Measurements from ENCODE around the gene GNA12. TPM values are rescaled to one million over a fixed set of nuclear protein-coding genes. Genes with fewer than 3 reads are reported as not detected.

Gene GNA12
- total and polyA plus RNA-seq, 5 donors from 2014 or later: 5.0 to 29.1 (median 7.9) TPM

- Histone ChIP-seq H3K4me1 (ENCODE audit: control insufficient read depth, insufficient read depth, low read length, poor library complexity, severe bottlenecking) (peaks cover 13% of the 10 kb centered on the region), H3K36me3 (ENCODE audit: control insufficient read depth, insufficient read depth, low read length) (no peaks in the 10 kb centered on the region), H3K27me3 (ENCODE audit: control insufficient read depth, insufficient read depth, low read length) (no peaks in the 10 kb centered on the region), H3K9me3 (ENCODE audit: control insufficient read depth in 2 of 2, low read length in 2 of 2) (no peaks in the 10 kb centered on the region), H3K4me3 (ENCODE audit: low read depth, low read length) (no peak overlapping the region), H3K27ac (ENCODE audit: insufficient read depth, low read length, poor library complexity, severe bottlenecking) (no peak overlapping the region)
- Mint-ChIP-seq H3K9me3 (no peaks in the 10 kb centered on the region), H3K4me3 (no peak overlapping the region), H3K27ac (no peak overlapping the region), H3K27me3 (no peaks in the 10 kb centered on the region), H3K36me3 (no peaks in the 10 kb centered on the region), H3K4me1 (peaks cover 0 to 27% (median 14%) of the 10 kb centered on the region in 4 donors)
- ATAC-seq (ENCODE audit: low read depth in 2 of 2) (no peak), DNase-seq (no peak)
These were observed 39.0 kb upstream of the GNA12 start for GRCh38 chr7:2883101-2883500.

GRCh38 chr7:2882111-2882510, 38.0 kb upstream of the GNA12 start:
- no peaks in the 10 kb centered on the region for H3K9me3 ChIP-seq (ENCODE audit: control insufficient read depth in 2 of 2, low read length in 2 of 2)
- no peak for DNase-seq
- no peak for ATAC-seq (ENCODE audit: low read depth in 2 of 2)
- H3K4me1 Mint-ChIP-seq: peaks cover 0 to 26% (median 13%) of the 10 kb centered on the region in 4 donors
- no peaks in the 10 kb centered on the region for H3K9me3 Mint-ChIP-seq
- no peaks in the 10 kb centered on the region for H3K36me3 Mint-ChIP-seq
- H3K4me3 ChIP-seq (ENCODE audit: low read depth, low read length): no peak overlapping the region
- H3K36me3 ChIP-seq (ENCODE audit: control insufficient read depth, insufficient read depth, low read length): no peaks in the 10 kb centered on the region
- no peak overlapping the region for H3K27ac ChIP-seq (ENCODE audit: insufficient read depth, low read length, poor library complexity, severe bottlenecking)
- H3K27me3 ChIP-seq (ENCODE audit: control insufficient read depth, insufficient read depth, low read length): no peaks in the 10 kb centered on the region
- peaks cover 13% of the 10 kb centered on the region for H3K4me1 ChIP-seq (ENCODE audit: control insufficient read depth, insufficient read depth, low read length, poor library complexity, severe bottlenecking)
- no peak overlapping the region for H3K27ac Mint-ChIP-seq
- no peaks in the 10 kb centered on the region for H3K27me3 Mint-ChIP-seq
- H3K4me3 Mint-ChIP-seq: no peak overlapping the region

GRCh38 chr7:2880874-2881533, 36.9 kb upstream of the GNA12 start:
- H3K9me3 Mint-ChIP-seq: no peaks in the 10 kb centered on the region
- no peak for ATAC-seq (ENCODE audit: low read depth in 2 of 2)
- no peak overlapping the region for H3K27ac Mint-ChIP-seq

GRCh38 chr7:2880051-2880450, 35.9 kb upstream of the GNA12 start:
- Mint-ChIP-seq H3K4me3 (peak overlapping the region in 2 of 4 donors; percentile 3 to 12), H3K36me3 (no peaks in the 10 kb centered on the region), H3K9me3 (no peaks in the 10 kb centered on the region), H3K27ac (peak overlapping the region in 2 of 3 donors; percentile 28 to 72), H3K4me1 (peaks cover 0 to 27% (median 10%) of the 10 kb centered on the region in 4 donors), H3K27me3 (no peaks in the 10 kb centered on the region)
- no peaks in the 10 kb centered on the region for H3K27me3 ChIP-seq (ENCODE audit: control insufficient read depth, insufficient read depth, low read length)
- no peak overlapping the region for H3K27ac ChIP-seq (ENCODE audit: insufficient read depth, low read length, poor library complexity, severe bottlenecking)
- DNase-seq: no peak
- H3K9me3 ChIP-seq (ENCODE audit: control insufficient read depth in 2 of 2, low read length in 2 of 2): no peaks in the 10 kb centered on the region
- ATAC-seq (ENCODE audit: low read depth in 2 of 2): no peak
- H3K36me3 ChIP-seq (ENCODE audit: control insufficient read depth, insufficient read depth, low read length): no peaks in the 10 kb centered on the region
- peaks cover 13% of the 10 kb centered on the region for H3K4me1 ChIP-seq (ENCODE audit: control insufficient read depth, insufficient read depth, low read length, poor library complexity, severe bottlenecking)
- H3K4me3 ChIP-seq (ENCODE audit: low read depth, low read length): no peak overlapping the region

More at GRCh38 chr7:2880874-2881533, 36.9 kb upstream of the GNA12 start:
- H3K4me1 Mint-ChIP-seq: peaks cover 0 to 27% (median 10%) of the 10 kb centered on the region in 4 donors
- H3K27me3 ChIP-seq (ENCODE audit: control insufficient read depth, insufficient read depth, low read length): no peaks in the 10 kb centered on the region
- no peaks in the 10 kb centered on the region for H3K36me3 Mint-ChIP-seq
- no peaks in the 10 kb centered on the region for H3K36me3 ChIP-seq (ENCODE audit: control insufficient read depth, insufficient read depth, low read length)
- H3K9me3 ChIP-seq (ENCODE audit: control insufficient read depth in 2 of 2, low read length in 2 of 2): no peaks in the 10 kb centered on the region
- H3K4me3 Mint-ChIP-seq: no peak overlapping the region
- no peak overlapping the region for H3K27ac ChIP-seq (ENCODE audit: insufficient read depth, low read length, poor library complexity, severe bottlenecking)
- H3K4me1 ChIP-seq (ENCODE audit: control insufficient read depth, insufficient read depth, low read length, poor library complexity, severe bottlenecking): peaks cover 13% of the 10 kb centered on the region
- DNase-seq: no peak
- H3K27me3 Mint-ChIP-seq: no peaks in the 10 kb centered on the region
- H3K4me3 ChIP-seq (ENCODE audit: low read depth, low read length): no peak overlapping the region

- no peak for ATAC-seq (ENCODE audit: low read depth in 2 of 2)
These were observed 35.2 kb upstream of the GNA12 start for GRCh38 chr7:2879354-2879753.

GRCh38 chr7:2878306-2878705, 34.2 kb upstream of the GNA12 start:
- ATAC-seq (ENCODE audit: low read depth in 2 of 2) (no peak), DNase-seq (no peak)
- Mint-ChIP-seq H3K27ac (peak overlapping the region in 2 of 3 donors; percentile 60 to 80), H3K4me3 (peak overlapping the region in 1 of 4 donors; percentile 83), H3K9me3 (no peaks in the 10 kb centered on the region), H3K4me1 (peaks cover 0 to 39% (median 15%) of the 10 kb centered on the region in 4 donors), H3K36me3 (no peaks in the 10 kb centered on the region), H3K27me3 (no peaks in the 10 kb centered on the region)
- Histone ChIP-seq H3K4me1 (ENCODE audit: control insufficient read depth, insufficient read depth, low read length, poor library complexity, severe bottlenecking) (peaks cover 13% of the 10 kb centered on the region), H3K27ac (ENCODE audit: insufficient read depth, low read length, poor library complexity, severe bottlenecking) (no peak overlapping the region), H3K36me3 (ENCODE audit: control insufficient read depth, insufficient read depth, low read length) (no peaks in the 10 kb centered on the region), H3K9me3 (ENCODE audit: control insufficient read depth in 2 of 2, low read length in 2 of 2) (no peaks in the 10 kb centered on the region), H3K27me3 (ENCODE audit: control insufficient read depth, insufficient read depth, low read length) (no peaks in the 10 kb centered on the region), H3K4me3 (ENCODE audit: low read depth, low read length) (no peak overlapping the region)

More at GRCh38 chr7:2879354-2879753, 35.2 kb upstream of the GNA12 start:
- Mint-ChIP-seq H3K9me3 (no peaks in the 10 kb centered on the region), H3K27ac (peak overlapping the region in 1 of 3 donors; percentile 60), H3K36me3 (no peaks in the 10 kb centered on the region), H3K4me3 (peak overlapping the region in 3 of 4 donors; percentile 12 to 83 (median 29)), H3K4me1 (peaks cover 0 to 33% (median 11%) of the 10 kb centered on the region in 4 donors), H3K27me3 (no peaks in the 10 kb centered on the region)
- Histone ChIP-seq H3K27ac (ENCODE audit: insufficient read depth, low read length, poor library complexity, severe bottlenecking) (no peak overlapping the region), H3K9me3 (ENCODE audit: control insufficient read depth in 2 of 2, low read length in 2 of 2) (no peaks in the 10 kb centered on the region), H3K4me3 (ENCODE audit: low read depth, low read length) (peak overlapping the region; percentile 10), H3K27me3 (ENCODE audit: control insufficient read depth, insufficient read depth, low read length) (no peaks in the 10 kb centered on the region), H3K4me1 (ENCODE audit: control insufficient read depth, insufficient read depth, low read length, poor library complexity, severe bottlenecking) (peaks cover 13% of the 10 kb centered on the region), H3K36me3 (ENCODE audit: control insufficient read depth, insufficient read depth, low read length) (no peaks in the 10 kb centered on the region)
- no peak for DNase-seq

- H3K27me3 ChIP-seq (ENCODE audit: control insufficient read depth, insufficient read depth, low read length): no peaks in the 10 kb centered on the region
- H3K36me3 Mint-ChIP-seq: no peaks in the 10 kb centered on the region
- H3K36me3 ChIP-seq (ENCODE audit: control insufficient read depth, insufficient read depth, low read length): no peaks in the 10 kb centered on the region
- no peaks in the 10 kb centered on the region for H3K9me3 ChIP-seq (ENCODE audit: control insufficient read depth in 2 of 2, low read length in 2 of 2)
- no peak overlapping the region for H3K4me3 ChIP-seq (ENCODE audit: low read depth, low read length)
- no peak overlapping the region for H3K4me3 Mint-ChIP-seq
- H3K27ac Mint-ChIP-seq: peak overlapping the region in 1 of 3 donors; percentile 86
- peaks cover 0 to 55% (median 19%) of the 10 kb centered on the region in 4 donors for H3K4me1 Mint-ChIP-seq
- H3K9me3 Mint-ChIP-seq: no peaks in the 10 kb centered on the region
- ATAC-seq (ENCODE audit: low read depth in 2 of 2) (no peak), DNase-seq (no peak)
- H3K27ac ChIP-seq (ENCODE audit: insufficient read depth, low read length, poor library complexity, severe bottlenecking): no peak overlapping the region
- H3K27me3 Mint-ChIP-seq: no peaks in the 10 kb centered on the region
- peaks cover 18% of the 10 kb centered on the region for H3K4me1 ChIP-seq (ENCODE audit: control insufficient read depth, insufficient read depth, low read length, poor library complexity, severe bottlenecking)
These were observed 32.1 kb upstream of the GNA12 start for GRCh38 chr7:2876031-2876731.
